UCSD-AML1 (cell line): ENCODE measurements around the gene INTS2.
"Not testable (repeated sequence)": the region's sequence is repeated elsewhere in the genome, so short reads cannot be mapped to it uniquely, and the experiment has no call there.

Experiments
- DNase-seq: peaks from one replicate; lab custom pipeline; 2025; ENCODE audit not compliant: unreplicated experiment; lab: John Stamatoyannopoulos, UW

The INTS2 gene

DNA sequence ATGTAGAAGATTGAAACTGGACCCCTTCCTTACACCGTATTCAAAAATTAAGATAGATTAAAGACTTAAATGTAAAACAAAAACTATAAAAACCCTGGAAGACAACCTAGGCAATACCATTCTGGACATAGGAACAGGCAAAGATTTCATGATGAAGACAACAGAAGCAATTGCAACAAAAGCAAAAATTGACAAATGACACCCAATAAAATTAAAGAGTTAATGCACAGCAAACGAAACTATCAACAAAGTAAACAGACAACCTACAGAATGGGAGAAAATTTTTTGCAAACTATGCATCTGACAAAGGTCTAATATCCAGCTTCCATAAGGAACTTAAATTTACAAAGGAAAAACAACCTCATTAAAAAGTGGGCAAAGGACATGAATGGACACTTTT lies 101.6 kb downstream of the INTS2 start:
- DNase-seq: not testable (repeated sequence)

DNA sequence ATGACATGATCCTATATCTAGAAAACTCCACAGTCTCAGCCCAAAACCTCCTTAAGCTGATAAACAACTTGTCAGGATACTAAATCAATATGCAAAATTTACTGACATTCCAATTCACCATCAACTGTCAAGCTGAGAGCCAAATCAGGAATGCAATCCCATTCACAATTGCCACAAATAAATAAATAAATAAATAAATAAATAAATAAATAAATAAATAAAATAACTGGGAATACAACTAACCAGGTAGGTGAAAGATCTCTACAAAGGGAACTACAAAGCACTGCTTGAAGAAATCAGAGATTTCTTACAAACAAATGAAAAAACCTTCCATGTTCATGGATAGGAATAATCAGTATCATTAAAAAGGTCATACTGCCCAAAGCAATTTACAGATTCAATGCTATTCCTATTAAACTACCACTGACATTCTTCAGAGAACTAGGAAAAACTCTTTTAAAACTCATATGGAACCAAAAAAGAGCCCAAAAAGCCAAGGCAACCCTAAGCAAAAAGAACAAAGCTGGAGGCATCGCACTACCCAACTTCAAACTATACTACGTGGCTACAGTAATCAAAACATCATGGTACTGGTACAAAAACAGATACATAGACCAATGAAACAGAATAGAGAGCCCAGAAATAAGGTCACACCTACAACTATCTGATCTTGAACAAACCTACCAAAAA lies 102.2 kb downstream of the INTS2 start:
- no peak for DNase-seq

DNA sequence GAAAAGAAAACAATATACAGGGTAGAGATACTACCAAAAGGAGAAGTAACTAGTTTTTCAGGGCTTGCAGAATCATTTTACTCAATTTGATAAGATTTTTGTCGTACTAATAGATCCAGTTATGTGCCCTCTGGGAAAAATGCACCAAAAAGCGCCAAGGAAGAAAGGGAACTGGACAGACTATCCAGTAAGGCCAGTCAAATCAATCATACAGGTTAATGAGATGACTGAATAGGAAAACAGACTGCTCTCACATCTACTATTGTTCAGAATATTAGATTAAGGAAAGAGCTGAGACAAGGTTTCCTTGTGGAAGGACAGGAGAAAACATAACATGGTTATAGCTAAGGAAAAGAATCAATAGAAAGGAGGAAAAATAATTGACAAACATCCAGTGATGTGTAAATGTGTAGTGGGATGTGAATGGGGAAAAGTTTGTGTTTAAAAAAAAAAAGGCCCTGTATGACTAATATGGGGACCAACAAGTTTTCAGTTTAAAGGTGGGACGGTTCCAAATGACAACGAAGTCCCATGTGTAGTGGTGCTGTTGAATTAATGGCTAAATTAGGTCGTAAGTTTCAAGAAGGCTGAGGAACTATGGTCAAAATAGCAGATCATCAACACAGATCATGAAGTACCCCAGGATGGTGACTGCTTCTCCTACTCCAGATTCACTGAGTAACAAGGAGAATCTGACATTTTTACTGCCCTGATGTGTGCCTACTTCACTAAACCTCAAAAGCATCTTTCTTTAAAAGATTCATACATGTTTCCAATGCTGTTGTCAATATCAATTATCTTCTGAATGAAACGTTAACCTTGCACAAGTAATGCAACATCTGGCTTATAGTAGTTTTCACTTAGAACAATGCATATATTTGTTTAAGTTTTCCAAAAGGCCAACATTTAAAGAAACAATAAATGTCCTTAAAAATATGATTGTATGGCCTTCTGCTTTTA lies 105.2 kb downstream of the INTS2 start:
- DNase-seq: no peak

DNA sequence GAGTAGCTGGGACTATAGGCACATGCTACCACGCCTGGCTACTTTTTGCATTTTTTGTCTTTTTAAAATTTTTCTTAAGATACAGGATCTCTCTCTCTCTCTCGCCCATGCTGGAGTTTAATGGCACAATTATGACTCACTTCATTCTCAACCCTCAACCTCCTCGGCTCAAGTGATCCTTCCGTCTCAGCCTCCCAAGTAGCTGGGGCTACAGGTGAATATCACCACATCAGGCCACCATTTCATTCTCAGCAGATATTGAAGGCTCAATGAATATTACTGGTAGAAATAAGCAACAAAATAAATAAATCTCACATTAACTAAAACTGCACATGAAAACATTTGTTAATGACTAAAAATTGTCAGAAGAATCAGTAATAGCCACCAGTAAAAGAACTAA lies 106.1 kb downstream of the INTS2 start:
- DNase-seq: no peak

DNA sequence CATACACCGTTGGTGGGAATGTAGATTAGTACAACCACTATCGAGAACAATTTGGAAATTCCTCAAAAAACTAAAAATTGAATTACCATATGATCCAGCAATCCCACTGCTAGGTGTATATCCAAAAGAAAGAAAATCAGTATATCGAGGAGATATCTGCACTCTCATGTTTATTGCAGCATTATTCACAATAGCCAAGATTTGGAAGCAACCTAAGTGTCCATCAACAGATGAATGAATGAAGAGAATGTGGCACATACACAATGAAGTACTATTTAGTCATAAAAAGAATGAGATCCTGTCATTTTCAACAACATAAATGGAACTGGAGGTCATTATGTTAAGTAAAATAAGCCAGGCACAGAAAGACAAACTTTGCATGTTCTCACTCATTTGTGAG lies 108.5 kb downstream of the INTS2 start:
- DNase-seq: not testable (repeated sequence)

DNA sequence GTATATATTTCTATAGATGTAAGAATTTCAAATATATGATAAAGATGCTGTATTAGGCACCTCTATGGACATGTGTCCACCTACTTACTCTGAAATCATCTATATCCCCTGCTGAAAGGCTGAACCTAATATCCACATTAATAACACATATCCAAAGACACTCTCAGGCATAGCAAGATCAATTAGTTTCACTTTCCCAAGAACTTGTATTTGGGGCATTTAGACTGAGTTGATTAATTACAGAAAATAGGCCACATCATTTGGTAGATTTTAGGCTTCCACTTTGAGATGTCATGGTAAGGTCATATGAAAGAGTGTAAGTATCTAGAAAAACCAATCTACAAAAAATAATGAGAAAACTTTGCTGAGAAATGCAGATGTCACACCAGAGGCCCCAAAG lies 109.6 kb downstream of the INTS2 start:
- DNase-seq: no peak

DNA sequence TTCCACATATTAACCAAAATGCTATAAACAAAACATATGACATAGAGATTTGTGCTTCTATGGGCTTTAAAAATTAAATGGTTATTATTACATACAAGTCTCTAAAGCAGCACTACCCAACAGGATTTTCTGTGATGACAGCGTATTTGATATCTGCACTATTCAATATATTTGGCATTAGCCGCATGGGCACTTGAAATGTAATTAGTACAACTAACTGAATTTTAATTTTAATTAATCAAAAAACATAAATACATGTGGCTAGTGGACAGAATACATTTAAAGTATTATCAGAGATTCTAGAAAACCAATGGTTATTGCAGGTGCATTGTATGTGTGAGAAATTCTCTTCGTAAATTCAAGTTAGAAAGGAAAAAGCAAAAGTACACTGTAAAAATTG lies 110.3 kb downstream of the INTS2 start:
- DNase-seq: no peak

DNA sequence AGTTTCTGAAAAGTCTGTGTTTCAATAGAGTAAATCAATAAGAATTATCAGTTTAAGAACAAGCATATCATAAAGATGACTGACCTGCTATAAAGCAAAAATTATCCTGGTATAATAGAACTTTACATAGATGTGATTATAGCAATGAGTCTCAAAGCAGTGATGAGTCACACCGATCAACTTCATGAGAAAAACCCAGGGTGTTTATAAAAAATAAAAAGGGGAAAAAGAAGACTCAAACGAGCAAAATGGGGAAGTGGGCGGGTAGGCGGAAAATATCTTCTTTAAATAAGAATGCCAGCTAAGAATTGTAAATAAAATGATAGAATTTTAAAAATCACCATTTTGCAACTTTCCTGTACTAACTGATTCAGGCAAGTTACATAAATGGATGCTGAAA lies 111.2 kb downstream of the INTS2 start:
- DNase-seq: no peak

DNA sequence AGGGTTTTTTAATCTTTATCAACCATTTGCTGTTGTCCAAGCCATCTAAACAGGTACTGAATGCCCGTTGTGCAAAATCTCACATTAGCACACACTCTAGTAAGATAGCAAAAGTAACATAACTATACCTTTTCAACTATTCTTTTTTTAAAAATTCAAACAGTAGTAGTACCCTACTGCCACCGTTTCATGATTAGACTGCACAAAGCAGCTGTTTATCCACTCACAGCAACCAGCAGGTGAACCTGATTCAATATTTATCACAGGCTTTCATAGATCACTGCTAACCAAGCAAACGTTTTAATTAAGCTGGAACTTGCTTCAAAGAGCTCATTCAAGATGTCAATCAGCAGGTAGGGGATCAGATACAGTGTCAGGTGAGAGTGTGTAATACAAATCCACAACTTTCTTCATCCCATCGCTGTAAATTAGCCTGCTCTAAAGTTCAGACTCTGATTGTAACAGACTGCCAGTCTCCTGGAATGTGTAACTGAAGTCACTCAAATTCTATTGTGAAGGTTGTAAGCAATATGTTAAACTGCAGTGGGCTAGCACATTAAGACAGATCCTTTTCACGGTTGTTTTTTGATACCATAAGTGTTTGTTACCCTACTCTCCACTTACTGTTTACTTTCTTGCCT lies 111.8 kb downstream of the INTS2 start:
- DNase-seq: no peak
